ENCODE results near the gene ANKRD60. TPM values are rescaled to one million over a fixed set of nuclear protein-coding genes. Genes with fewer than 3 reads are reported as not detected.

The ANKRD60 gene
- total and polyA plus RNA-seq, 11 donors: not detected

- H3K9me3 ChIP-seq: peaks cover 0 to 14% (median 0%) of the 10 kb centered on the region in 12 donors
- ATAC-seq (no peak), DNase-seq (no peak)
- no peaks in the 10 kb centered on the region for H3K36me3 ChIP-seq
- H3K27ac ChIP-seq: no peak overlapping the region
- 85 to 88% (median 88%) methylated on average over 7 to 8 of the region's 8 CpGs for WGBS, 4 donors
- H3K27me3 ChIP-seq: peaks cover 9 to 88% (median 41%) of the 10 kb centered on the region in 9 donors
- peaks cover 0 to 9% (median 0%) of the 10 kb centered on the region in 12 donors for H3K4me1 ChIP-seq
- intact Hi-C loops (cut with DNase I): no loop called here
- TF ChIP-seq CTCF (IDR thresholded peaks at IDR 0.05): no peak
- TF ChIP-seq POLR2A (IDR thresholded peaks at IDR 0.05): no peak
- no peak overlapping the region for H3K4me3 ChIP-seq
These were observed 5.0 kb downstream of the ANKRD60 start for GRCh38 chr20:58223358-58223941.

GRCh38 chr20:58222446-58222845 lies 6.0 kb downstream of the ANKRD60 start:
- Histone ChIP-seq H3K4me3 (no peak overlapping the region), H3K9me3 (peaks cover 0 to 15% (median 0%) of the 10 kb centered on the region in 12 donors), H3K27ac (no peak overlapping the region), H3K36me3 (no peaks in the 10 kb centered on the region), H3K27me3 (peaks cover 8 to 88% (median 33%) of the 10 kb centered on the region in 9 donors), H3K4me1 (peaks cover 0 to 4% (median 0%) of the 10 kb centered on the region in 12 donors)
- ATAC-seq (no peak), DNase-seq (no peak)
- WGBS, 4 donors: 76 to 81% (median 80%) methylated on average over 15 of the region's 15 CpGs
- intact Hi-C loops (cut with DNase I): no loop called here
- no peak for TF ChIP-seq POLR2A (IDR thresholded peaks at IDR 0.05)

GRCh38 chr20:58219342-58219700 lies 9.1 kb downstream of the ANKRD60 start:
- TF ChIP-seq CTCF (IDR thresholded peaks at IDR 0.05): no peak
- TF ChIP-seq POLR2A (IDR thresholded peaks at IDR 0.05): no peak
- H3K4me3 ChIP-seq: no peak overlapping the region
- ATAC-seq (no peak), DNase-seq (no peak)
- peaks cover 0 to 15% (median 0%) of the 10 kb centered on the region in 12 donors for H3K9me3 ChIP-seq
- H3K27me3 ChIP-seq: peaks cover 0 to 65% (median 22%) of the 10 kb centered on the region in 9 donors
- no peaks in the 10 kb centered on the region for H3K4me1 ChIP-seq
- intact Hi-C loops (cut with DNase I): loop anchor here in 1 of 10 donors (10.0 kb wide), 1 partner anchor 835 kb away; no protein-coding TSS in a partner anchor
- no peak overlapping the region for H3K27ac ChIP-seq
- WGBS, 4 donors: 68 to 96% (median 81%) methylated on average over 4 of the region's 4 CpGs
- no peaks in the 10 kb centered on the region for H3K36me3 ChIP-seq

- intact Hi-C loops (cut with DNase I): loop anchor here in 1 of 10 donors (10.0 kb wide), 1 partner anchor 834 kb away; no protein-coding TSS in a partner anchor
- Histone ChIP-seq H3K27me3 (peaks cover 0 to 60% (median 20%) of the 10 kb centered on the region in 9 donors), H3K9me3 (peaks cover 0 to 15% (median 0%) of the 10 kb centered on the region in 12 donors), H3K27ac (no peak overlapping the region), H3K4me1 (no peaks in the 10 kb centered on the region), H3K36me3 (no peaks in the 10 kb centered on the region), H3K4me3 (no peak overlapping the region)
- TF ChIP-seq POLR2A (IDR thresholded peaks at IDR 0.05) (no peak), CTCF (IDR thresholded peaks at IDR 0.05) (no peak)
- WGBS, 4 donors: 55 to 68% (median 60%) methylated on average over 4 to 6 of the region's 6 CpGs
- DNase-seq: no peak
- ATAC-seq: no peak
These were observed 9.7 kb downstream of the ANKRD60 start for GRCh38 chr20:58218665-58219341.
